Thymus (tissue), 11 donors: Measurements from ENCODE around the gene GATAD2B. TPM values are rescaled to one million over a fixed set of nuclear protein-coding genes. Genes with fewer than 3 reads are reported as not detected.

Experiments used
- DNase-seq, 9 donors: peaks; one replicate each; pipeline ENCODE4 v3.0.0-alpha.2; 2013; ENCODE audit warnings: low spot score in 9 of 9, low read depth in 6 of 9, missing footprints in 1 of 9
- H3K27ac ChIP-seq, 2 donors: one replicate each; pipeline ENCODE4 v1.5.1; 2013; ENCODE audit warnings: control low read depth in 1 of 2, low read depth in 1 of 2, low read length in 1 of 2, mild to moderate bottlenecking in 1 of 2, moderate library complexity in 1 of 2
- H3K27me3 ChIP-seq, 2 donors: one replicate each; pipeline ENCODE4 v1.5.1; 2013; ENCODE audit warnings: low read length in 1 of 2; ENCODE audit not compliant: control insufficient read depth in 2 of 2, insufficient read depth in 1 of 2
- H3K36me3 ChIP-seq, 2 donors: one replicate each; pipeline ENCODE4 v1.5.1; 2013; ENCODE audit warnings: low read length in 1 of 2, mild to moderate bottlenecking in 1 of 2, moderate library complexity in 1 of 2; ENCODE audit not compliant: control insufficient read depth in 2 of 2, insufficient read depth in 2 of 2
- H3K4me1 ChIP-seq, 2 donors: one replicate each; pipeline ENCODE4 v1.5.1; 2013; ENCODE audit warnings: low read length in 2 of 2; ENCODE audit not compliant: control insufficient read depth in 2 of 2, insufficient read depth in 2 of 2
- H3K4me3 ChIP-seq, 2 donors: one replicate each; pipeline ENCODE4 v1.5.1; 2013; ENCODE audit warnings: low read length in 2 of 2, control low read depth in 1 of 2, mild to moderate bottlenecking in 1 of 2
- H3K9me3 ChIP-seq, 2 donors: one replicate each; pipeline ENCODE4 v1.5.1; 2013; ENCODE audit warnings: low read length in 1 of 2, mild to moderate bottlenecking in 1 of 2; ENCODE audit not compliant: control insufficient read depth in 2 of 2, insufficient read depth in 1 of 2
- WGBS: extraction: QIAGEN DNeasy Blood & Tissue Kit; methylation state at CpG from one replicate; pipeline ENCODE4 v1.1.7; 2013; 5-methylcytosine and 5-hydroxymethylcytosine counted together
- polyA plus RNA-seq: library from polyadenylated mRNA; stranded (reverse); fragments of 200-250 nt; gene quantifications from one replicate; pipeline ENCODE4 v1.2.3, GENCODE V29; 2013
- total RNA-seq: library from RNA; stranded (reverse); fragments of 120-200 nt; gene quantifications from one replicate; pipeline ENCODE4 v1.2.4, GENCODE V29; 2013
- donor health status: healthy.

Gene GATAD2B
- total and polyA plus RNA-seq, 2 donors, result 6.6 to 11.9 TPM

DNA sequence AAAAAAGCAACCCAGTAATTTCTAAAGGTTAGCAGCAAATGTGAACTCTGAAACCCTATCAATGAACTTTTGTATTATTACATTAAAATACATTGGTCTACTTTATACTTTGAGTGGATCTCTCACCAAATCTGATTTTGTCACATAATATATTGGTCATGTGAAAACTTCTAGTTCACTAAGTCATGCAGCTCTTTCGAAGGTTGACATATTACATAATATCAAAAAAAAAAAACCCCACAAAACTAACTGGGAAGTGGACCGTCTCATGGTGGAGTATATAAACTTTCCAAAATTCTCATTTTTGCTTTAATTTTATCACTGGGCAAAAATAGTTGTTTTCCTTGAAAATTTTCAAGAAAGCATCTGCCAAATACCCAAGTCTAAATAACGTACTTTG lies 50.4 kb downstream of the GATAD2B start:
- WGBS, result 89% methylated on average over 3 of the region's 3 CpGs
- H3K27me3 ChIP-seq, result no peaks in the 10 kb centered on the region
- no peak overlapping the region for H3K27ac ChIP-seq
- H3K9me3 ChIP-seq, result peaks cover 0 to 14% of the 10 kb centered on the region in 2 donors
- H3K4me1 ChIP-seq, result no peaks in the 10 kb centered on the region
- peaks cover 17 to 18% of the 10 kb centered on the region in 2 donors for H3K36me3 ChIP-seq
- no peak for DNase-seq
- no peak overlapping the region for H3K4me3 ChIP-seq

DNA sequence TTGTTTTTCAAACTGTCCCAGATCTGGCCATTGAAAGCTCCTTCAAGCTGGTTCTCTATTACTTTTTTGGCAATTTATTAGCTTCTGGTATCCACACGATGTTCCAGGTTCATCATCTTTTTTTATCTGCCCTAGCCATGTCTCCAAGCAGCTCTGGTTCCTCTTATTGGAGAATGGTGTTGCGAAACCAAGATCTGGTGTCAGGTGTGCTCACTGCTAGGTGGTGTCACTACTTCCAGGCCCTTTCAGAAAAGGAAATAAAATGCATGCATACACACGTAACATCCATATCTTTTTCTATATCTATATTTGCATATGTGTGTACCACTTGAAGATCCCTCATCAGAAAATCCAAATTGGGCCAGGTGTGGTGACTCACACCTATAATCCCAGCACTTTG lies 53.3 kb downstream of the GATAD2B start:
- Histone ChIP-seq H3K36me3 (peaks cover 15 to 17% of the 10 kb centered on the region in 2 donors), H3K4me1 (no peaks in the 10 kb centered on the region), H3K4me3 (no peak overlapping the region), H3K27me3 (no peaks in the 10 kb centered on the region), H3K9me3 (peaks cover 0 to 14% of the 10 kb centered on the region in 2 donors), H3K27ac (no peak overlapping the region)
- DNase-seq, result no peak
- WGBS, result 93% methylated on average over 3 of the region's 3 CpGs

DNA sequence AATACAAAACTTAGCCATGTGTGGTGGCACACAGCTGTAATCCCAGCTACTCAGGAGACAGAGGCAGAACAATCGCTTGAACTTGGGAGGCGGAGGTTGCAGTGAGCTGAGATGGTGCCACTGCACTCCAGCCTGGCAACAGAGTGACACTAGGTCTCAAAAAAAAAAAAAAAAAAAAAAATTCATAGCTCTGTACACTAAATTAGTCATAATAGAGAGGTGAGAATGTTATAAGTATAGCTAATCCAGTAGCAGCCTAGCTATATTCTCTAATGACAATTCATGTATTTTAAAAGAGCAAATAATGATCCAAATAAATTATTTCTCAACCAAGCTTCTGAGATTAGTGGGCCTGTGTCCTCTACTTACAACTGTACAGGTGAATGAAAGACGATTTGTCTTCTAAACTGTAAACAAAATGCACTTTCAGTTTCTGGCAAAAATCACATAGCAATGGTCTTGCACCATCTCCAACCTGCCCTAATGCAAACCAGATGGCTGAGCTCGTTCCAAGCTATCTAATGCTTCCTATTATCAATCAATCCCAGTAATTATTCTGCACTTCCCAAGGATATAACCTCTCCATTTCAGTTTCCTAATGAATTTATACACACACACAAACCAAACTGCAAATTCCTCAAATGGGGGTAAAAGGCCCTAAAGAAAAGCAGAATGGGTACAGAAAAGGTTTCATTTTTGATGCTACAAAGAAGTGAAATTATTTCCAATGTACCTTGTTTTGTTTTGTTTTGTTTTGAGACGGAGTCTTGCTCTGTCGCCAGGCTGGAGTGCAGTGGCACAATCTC lies 56.5 kb downstream of the GATAD2B start:
- DNase-seq, result no peak
- H3K4me1 ChIP-seq, result no peaks in the 10 kb centered on the region
- H3K36me3 ChIP-seq, result peaks cover 7 to 22% of the 10 kb centered on the region in 2 donors
- H3K4me3 ChIP-seq, result no peak overlapping the region
- no peaks in the 10 kb centered on the region for H3K27me3 ChIP-seq
- H3K27ac ChIP-seq, result no peak overlapping the region
- WGBS, result 89% methylated on average over 6 of the region's 6 CpGs
- peaks cover 0 to 11% of the 10 kb centered on the region in 2 donors for H3K9me3 ChIP-seq

DNA sequence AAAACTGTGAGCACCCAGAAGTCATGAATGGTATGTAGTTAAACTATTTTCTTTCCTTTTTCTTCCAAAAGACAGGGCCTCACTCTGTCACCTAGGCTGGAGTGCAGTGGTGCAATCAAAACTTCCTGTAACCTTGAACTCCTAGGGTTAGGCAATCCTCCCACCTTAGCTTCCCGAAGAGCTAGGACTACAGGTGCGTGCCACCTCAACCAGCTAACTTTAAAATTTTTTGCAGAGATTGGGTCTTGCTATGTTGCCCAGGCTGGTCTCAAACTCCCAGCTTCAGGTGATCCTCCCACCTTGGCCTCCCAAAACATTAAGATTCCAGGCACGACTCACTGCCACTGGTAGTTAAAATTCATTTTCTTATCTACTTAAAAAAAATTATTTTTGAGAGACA lies 62.5 kb downstream of the GATAD2B start:
- Histone ChIP-seq H3K27ac (no peak overlapping the region), H3K27me3 (no peaks in the 10 kb centered on the region), H3K4me1 (no peaks in the 10 kb centered on the region), H3K36me3 (peaks cover 10 to 24% of the 10 kb centered on the region in 2 donors), H3K4me3 (no peak overlapping the region), H3K9me3 (no peaks in the 10 kb centered on the region)
- WGBS, result 98% methylated on average over 3 of the region's 3 CpGs
- no peak for DNase-seq

DNA sequence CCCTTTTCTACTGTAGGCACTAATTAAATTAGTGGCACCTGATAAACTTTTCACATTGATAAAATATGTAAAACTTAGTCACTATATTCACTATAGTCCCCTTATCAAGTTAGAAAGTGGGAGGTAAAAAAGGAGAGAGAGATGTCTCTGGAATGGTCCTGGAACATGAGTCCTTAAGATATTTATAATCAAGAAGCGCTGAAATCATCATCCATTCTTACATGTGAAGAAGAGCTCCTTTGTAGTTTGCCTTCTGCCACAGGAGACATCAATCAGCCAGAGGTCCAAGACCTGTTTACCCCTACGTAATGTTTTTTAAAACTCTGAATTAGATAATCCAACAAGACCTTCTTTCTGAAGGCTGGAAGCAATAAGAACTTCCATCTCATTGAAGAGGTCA lies 65.3 kb downstream of the GATAD2B start:
- no peaks in the 10 kb centered on the region for H3K27me3 ChIP-seq
- H3K4me1 ChIP-seq, result no peaks in the 10 kb centered on the region
- no peak overlapping the region for H3K27ac ChIP-seq
- H3K9me3 ChIP-seq, result no peaks in the 10 kb centered on the region
- no peak for DNase-seq
- H3K36me3 ChIP-seq, result peaks cover 20 to 27% of the 10 kb centered on the region in 2 donors
- no peak overlapping the region for H3K4me3 ChIP-seq
- 98% methylated on average over 2 of the region's 2 CpGs for WGBS

DNA sequence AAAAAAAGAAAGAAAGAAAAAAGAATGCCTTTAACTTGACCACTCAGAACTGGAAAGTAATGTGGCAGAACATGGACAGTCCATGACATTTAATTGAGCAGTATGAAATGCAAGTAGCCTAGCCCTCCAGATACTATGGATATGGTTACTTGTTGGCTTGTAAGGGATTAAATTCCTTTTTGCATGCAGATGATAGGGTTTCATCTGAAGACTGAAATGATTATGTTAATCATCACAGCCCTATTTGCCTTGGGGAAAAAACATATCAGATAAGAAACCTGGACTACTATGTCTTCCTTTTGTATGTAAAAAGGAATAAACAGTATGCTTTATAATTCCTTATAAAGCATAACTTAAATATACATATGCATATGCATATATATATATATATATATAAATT lies 66.0 kb downstream of the GATAD2B start:
- H3K27ac ChIP-seq, result no peak overlapping the region
- H3K27me3 ChIP-seq, result no peaks in the 10 kb centered on the region
- no peaks in the 10 kb centered on the region for H3K9me3 ChIP-seq
- no peak for DNase-seq
- H3K4me3 ChIP-seq, result no peak overlapping the region
- H3K36me3 ChIP-seq, result peaks cover 26 to 34% of the 10 kb centered on the region in 2 donors
- no peaks in the 10 kb centered on the region for H3K4me1 ChIP-seq

DNA sequence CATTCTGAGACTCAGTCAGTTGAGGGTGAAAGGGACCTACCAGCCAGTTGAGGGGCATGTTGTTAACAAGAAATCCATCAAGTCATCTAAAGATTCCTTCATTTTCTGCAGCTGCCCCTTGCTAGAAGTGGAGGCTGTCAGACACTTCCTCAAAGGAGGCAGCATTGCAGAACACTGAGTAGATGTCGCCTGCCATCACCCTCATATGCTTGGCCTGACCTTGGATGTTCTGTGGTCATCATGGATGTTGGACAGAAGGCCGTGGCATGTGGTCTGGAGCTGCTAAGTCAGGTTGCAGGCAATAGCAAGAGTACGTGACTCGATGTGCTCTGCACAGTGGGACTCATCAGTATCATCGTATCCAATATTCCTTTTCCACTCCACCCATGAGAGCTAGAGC lies 70.6 kb downstream of the GATAD2B start:
- Histone ChIP-seq H3K4me3 (no peak overlapping the region), H3K27ac (no peak overlapping the region), H3K9me3 (no peaks in the 10 kb centered on the region), H3K27me3 (no peaks in the 10 kb centered on the region), H3K4me1 (peaks cover 0 to 4% of the 10 kb centered on the region in 2 donors), H3K36me3 (peaks cover 21 to 27% of the 10 kb centered on the region in 2 donors)
- 98% methylated on average over 5 of the region's 5 CpGs for WGBS
- no peak for DNase-seq

DNA sequence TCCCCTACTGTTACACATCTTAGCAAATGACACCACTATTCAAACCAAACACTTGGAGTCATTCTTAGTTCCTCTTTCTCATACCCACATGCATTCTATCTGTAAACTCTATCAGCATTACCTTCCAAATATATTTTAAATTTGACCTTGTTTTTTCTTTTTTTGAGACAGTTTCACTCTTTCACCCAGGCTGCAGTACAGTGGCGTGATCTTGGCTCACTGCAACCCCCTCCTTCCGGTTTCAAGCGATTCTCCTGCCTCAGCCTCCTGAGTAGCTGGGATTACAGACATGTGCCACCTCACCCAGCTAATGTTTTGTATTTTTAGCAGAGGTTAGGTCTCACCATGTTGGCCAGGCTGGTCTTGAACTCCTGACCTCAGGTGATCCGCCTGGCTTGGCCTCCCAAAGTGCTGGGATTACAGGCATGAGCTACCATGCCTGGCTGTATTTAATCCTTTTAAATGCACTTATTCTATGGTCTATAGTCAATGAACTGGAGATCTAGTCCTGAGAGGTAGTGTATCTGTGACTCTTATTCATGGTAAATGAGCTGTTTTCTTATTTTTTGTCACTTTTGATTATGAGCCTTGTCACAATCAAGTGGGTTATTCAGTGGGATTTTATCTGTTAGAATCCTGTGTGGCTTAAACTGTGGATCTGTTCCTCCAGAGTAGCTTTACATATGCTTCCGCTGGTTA lies 73.1 kb downstream of the GATAD2B start:
- H3K27ac ChIP-seq, result no peak overlapping the region
- H3K27me3 ChIP-seq, result no peaks in the 10 kb centered on the region
- H3K9me3 ChIP-seq, result no peaks in the 10 kb centered on the region
- peaks cover 0 to 4% of the 10 kb centered on the region in 2 donors for H3K4me1 ChIP-seq
- peaks cover 16 to 27% of the 10 kb centered on the region in 2 donors for H3K36me3 ChIP-seq
- WGBS, result 39% methylated on average over 5 of the region's 5 CpGs
- peak in 1 of 9 donors; percentile 16 for DNase-seq
- no peak overlapping the region for H3K4me3 ChIP-seq

DNA sequence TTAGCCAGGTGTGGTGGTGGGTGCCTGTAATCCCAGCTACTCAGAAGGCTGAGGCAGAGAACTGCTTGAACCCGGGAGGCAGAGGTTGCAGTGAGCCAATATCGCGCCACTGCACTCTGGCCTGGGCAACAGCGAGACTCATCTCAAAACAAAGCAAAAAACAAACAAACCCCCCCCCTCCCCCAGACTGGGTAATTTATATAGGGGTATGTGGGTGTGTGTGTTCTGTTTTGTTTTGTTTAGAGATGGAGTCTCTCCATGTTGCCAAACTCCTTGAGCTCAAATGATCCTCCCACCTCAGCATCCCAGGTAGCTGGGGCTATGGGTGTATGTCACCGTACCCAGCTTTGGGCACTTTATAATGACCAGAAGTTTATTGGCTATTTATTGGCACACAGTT lies 74.0 kb downstream of the GATAD2B start:
- DNase-seq, result no peak
- H3K27ac ChIP-seq, result no peak overlapping the region
- peaks cover 0 to 4% of the 10 kb centered on the region in 2 donors for H3K4me1 ChIP-seq
- H3K9me3 ChIP-seq, result no peaks in the 10 kb centered on the region
- H3K27me3 ChIP-seq, result no peaks in the 10 kb centered on the region
- H3K4me3 ChIP-seq, result no peak overlapping the region
- peaks cover 16 to 26% of the 10 kb centered on the region in 2 donors for H3K36me3 ChIP-seq
- WGBS, result 97% methylated on average over 5 of the region's 5 CpGs
